GM18502 (cell line): ENCODE results near the gene MAGT1.
"Not testable (repeated sequence)": the region's sequence is repeated elsewhere in the genome, so short reads cannot be mapped to it uniquely, and the experiment has no call there.

Experiments
- ATAC-seq: cut with Tn5 transposase; IDR thresholded peaks from one replicate; pipeline ENCODE4 v1.9.1; 2021; ENCODE audit warnings: mild to moderate bottlenecking; ENCODE audit not compliant: unreplicated experiment, poor library complexity

MAGT1 gene

DNA sequence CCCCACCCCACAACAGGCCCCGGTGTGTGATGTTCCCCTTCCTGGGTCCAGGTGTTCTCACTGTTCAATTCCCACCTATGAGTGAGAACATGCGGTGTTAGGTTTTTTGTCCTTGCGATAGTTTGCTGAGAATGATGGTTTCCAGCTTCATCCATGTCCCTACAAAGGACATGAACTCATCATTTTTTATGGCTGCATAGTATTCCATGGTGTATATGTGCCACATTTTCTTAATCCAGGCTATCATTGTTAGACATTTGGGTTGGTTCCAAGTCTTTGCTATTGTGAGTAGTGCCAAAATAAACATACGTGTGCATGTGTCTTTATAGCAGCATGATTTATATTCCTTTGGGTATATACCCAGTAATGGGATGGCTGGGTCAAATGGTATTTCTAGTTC is 13.8 kb downstream of the MAGT1 start:
- ATAC-seq: not testable (repeated sequence)

GRCh38 chrX:77875372-77875771 is 19.9 kb downstream of the MAGT1 start:
- ATAC-seq: no peak

- ATAC-seq: not testable (repeated sequence)
These were observed 63.7 kb downstream of the MAGT1 start for GRCh38 chrX:77831544-77831943.

GRCh38 chrX:77821989-77822388 is 73.2 kb downstream of the MAGT1 start:
- ATAC-seq: not testable (repeated sequence)

GRCh38 chrX:77820091-77820727 is 75.0 kb downstream of the MAGT1 start:
- ATAC-seq: no peak

- ATAC-seq: no peak
These were observed 81.0 kb downstream of the MAGT1 start for GRCh38 chrX:77814210-77814609.

GRCh38 chrX:77802201-77802600 is 93.0 kb downstream of the MAGT1 start:
- no peak for ATAC-seq

GRCh38 chrX:77795124-77795523 is 100.1 kb downstream of the MAGT1 start:
- no peak for ATAC-seq

- ATAC-seq: no peak
These were observed 101.3 kb downstream of the MAGT1 start for GRCh38 chrX:77793946-77794345.

- ATAC-seq: no peak
These were observed 107.2 kb downstream of the MAGT1 start for GRCh38 chrX:77788050-77788449.

DNA sequence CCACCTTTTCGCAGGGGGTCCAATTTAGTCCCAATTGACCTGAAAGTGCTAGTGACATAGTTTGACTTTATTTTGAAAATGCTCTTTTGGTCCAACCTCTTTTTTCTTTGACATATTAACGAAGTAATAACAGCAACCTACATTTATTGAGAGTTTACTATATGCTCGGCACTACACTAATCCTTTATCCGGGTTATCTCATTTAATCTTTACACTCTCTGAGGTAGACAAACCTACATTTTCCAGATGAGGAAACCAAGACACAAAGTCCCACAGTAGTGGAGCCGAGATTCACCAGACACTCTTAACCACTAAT is 108.9 kb downstream of the MAGT1 start:
- ATAC-seq: peak; percentile 16

DNA sequence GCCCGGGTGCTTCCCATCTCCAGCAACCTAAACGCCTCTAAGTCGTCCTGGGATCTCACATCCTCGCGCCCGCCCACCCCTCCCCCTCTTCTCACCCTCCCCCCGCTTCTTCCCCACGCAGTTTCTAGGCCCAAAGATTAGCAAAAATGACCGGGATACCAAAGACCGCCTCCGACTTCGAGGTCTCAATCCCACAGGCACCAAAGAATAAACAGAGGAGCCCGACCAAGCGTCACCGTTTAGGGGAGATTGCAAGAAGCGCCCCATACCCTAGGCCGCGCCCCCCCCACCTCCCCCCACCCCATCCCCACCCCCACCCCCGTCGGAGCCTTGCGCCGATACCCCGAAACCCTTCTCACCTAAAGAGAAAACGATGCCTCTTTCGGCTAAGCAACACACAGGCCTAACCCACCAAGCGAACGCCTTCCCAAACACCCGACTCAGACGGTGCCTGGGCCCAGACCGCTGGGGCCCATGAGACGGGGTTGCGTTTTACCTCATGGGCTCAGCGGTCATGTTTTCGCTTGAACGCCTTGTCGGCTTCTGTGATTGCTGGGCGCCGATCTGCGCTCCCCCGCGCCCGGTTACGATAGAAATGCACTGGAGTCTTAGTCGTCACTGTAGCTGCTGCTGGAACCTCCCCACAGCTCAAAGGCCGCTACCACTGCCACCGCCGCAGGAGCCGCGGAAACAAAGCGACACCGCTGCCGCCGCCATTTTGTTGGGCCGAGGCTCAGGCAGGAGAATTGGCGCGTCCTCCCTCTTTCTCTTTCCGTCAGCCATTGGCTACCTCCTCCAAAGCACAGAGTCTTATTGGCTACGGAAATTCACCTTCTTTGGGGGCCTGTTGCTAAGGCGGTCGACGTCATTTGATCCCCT is 109.5 kb downstream of the MAGT1 start, which contains the start of gene ATRX:
ATRX (minus strand) TSS at position 731 of the 879 bp plus-strand sequence; CDS start at position 516, 215 bp downstream.
- peak; percentile 93 for ATAC-seq

GRCh38 chrX:77779695-77780094 is 115.5 kb downstream of the MAGT1 start:
- ATAC-seq: no peak

DNA sequence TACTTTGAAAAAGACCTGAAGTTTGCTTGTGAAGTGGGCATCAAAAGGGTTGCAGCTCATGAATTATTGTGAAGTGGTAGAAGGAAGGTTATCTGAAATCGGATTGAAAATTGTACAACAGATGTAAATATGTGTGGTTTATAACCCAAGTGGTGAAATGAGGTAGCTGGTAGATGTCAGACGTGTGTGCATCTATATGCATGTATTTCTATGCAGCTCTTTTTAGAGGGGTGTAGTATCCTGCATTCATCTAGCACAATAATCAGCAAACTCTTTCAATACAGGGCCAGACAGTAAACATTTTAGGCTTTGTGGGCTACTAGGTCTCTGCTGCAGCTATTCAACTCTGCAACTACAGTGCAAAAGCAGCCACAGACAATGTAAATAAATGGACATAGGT is 118.6 kb downstream of the MAGT1 start:
- no peak for ATAC-seq
